K562 treated with DMSO at 1 percent for 24 hours (cell line): ENCODE data around the gene OR4S1. TPM values are rescaled to one million over a fixed set of nuclear protein-coding genes. Genes with fewer than 3 reads are reported as not detected.

Experiments
- total RNA-seq: library from RNA; unstranded; fragments of 300-600 nt; gene quantifications from 2 replicates; pipeline ENCODE4 v1.2.3, GENCODE V29; 2022; ENCODE audit warnings: low read depth; ENCODE audit not compliant: insufficient read depth

Gene OR4S1
- total RNA-seq: not detected in 2 replicates

GRCh38 chr11:48305923-48306322, at the start of gene OR4S1:
TSS of gene OR4S1 (plus strand) at chr11:48306223. CDS start at chr11:48306223, 0 bp downstream.

GRCh38 chr11:48263423-48263911, 42.6 kb upstream of the OR4S1 start, which contains the start of gene OR4X1:
TSS of gene OR4X1 (plus strand) at chr11:48263861. CDS start at chr11:48263861, 0 bp downstream.

GRCh38 chr11:48324620-48325019, 18.6 kb downstream of the OR4S1 start, which contains the start of gene OR4C3:
TSS of gene OR4C3 (plus strand) at chr11:48324920. CDS start at chr11:48325022, 102 bp downstream.

Other genes with a start within 250 kb of the OR4S1 start
- not detected in 2 replicates for gene OR4B1, start 89.4 kb upstream of the OR4S1 start, total RNA-seq
- not detected in 2 replicates for gene OR4X2, start 61.1 kb upstream of the OR4S1 start, total RNA-seq
- gene OR4X1, start 42.4 kb upstream of the OR4S1 start, total RNA-seq: not detected in 2 replicates
- gene OR4C3, start 18.7 kb downstream of the OR4S1 start, total RNA-seq: not detected in 2 replicates
- gene OR4C5, start 60.2 kb downstream of the OR4S1 start, total RNA-seq: not detected in 2 replicates
- gene OR4A47, start 182.6 kb downstream of the OR4S1 start, total RNA-seq: not detected in 2 replicates